GM12864 (cell line): ENCODE results near the gene ZNF792.
"Not testable (repeated sequence)": the region's sequence is repeated elsewhere in the genome, so short reads cannot be mapped to it uniquely, and the experiment has no call there.

ENCODE experiments used
- DNase-seq: peaks from one replicate; pipeline ENCODE4 v3.0.0-alpha.2; 2011; ENCODE audit warnings: low read depth
- H3K4me3 ChIP-seq: 2 replicates; pipeline ENCODE4 v1.5.1; 2011; ENCODE audit warnings: mild to moderate bottlenecking, low read depth, low read length, control low read depth
- TF ChIP-seq, protein P1 (sequence below): IDR thresholded peaks from 2 replicates; pipeline ENCODE4 v1.5.1; 2011; ENCODE audit warnings: low read depth, mild to moderate bottlenecking, moderate library complexity, low read length, control low read depth, inconsistent platforms; ENCODE audit errors: missing control alignments

Gene ZNF792

DNA sequence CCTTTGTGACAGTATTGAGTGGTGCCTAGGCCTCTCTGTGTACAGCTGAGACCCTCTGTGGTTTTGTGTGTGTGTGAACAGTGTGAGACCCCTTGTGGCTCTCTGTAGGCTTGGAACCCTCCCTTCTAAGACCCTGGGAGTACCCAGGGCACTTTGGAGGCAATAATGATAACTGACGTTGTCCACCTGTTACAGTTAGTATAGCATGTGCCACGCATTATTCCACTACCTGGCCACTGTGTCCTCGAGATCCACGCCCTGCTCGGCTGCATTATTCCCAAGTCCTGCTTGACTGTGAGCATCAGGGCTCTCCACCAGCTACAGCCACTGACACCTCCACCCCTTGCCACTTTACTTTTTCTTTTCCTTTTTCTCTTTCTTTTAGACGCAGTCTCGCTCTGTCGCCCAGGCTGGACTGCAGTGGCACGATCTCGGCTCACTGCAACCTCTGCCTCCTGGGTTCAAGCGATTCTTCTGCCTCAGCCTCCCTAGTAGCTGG, 38.1 kb upstream of the ZNF792 start:
- peak overlapping the region; percentile 66 for H3K4me3 ChIP-seq
- TF ChIP-seq, protein P1, sequence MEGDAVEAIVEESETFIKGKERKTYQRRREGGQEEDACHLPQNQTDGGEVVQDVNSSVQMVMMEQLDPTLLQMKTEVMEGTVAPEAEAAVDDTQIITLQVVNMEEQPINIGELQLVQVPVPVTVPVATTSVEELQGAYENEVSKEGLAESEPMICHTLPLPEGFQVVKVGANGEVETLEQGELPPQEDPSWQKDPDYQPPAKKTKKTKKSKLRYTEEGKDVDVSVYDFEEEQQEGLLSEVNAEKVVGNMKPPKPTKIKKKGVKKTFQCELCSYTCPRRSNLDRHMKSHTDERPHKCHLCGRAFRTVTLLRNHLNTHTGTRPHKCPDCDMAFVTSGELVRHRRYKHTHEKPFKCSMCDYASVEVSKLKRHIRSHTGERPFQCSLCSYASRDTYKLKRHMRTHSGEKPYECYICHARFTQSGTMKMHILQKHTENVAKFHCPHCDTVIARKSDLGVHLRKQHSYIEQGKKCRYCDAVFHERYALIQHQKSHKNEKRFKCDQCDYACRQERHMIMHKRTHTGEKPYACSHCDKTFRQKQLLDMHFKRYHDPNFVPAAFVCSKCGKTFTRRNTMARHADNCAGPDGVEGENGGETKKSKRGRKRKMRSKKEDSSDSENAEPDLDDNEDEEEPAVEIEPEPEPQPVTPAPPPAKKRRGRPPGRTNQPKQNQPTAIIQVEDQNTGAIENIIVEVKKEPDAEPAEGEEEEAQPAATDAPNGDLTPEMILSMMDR = no peak
- no peak for DNase-seq

DNA sequence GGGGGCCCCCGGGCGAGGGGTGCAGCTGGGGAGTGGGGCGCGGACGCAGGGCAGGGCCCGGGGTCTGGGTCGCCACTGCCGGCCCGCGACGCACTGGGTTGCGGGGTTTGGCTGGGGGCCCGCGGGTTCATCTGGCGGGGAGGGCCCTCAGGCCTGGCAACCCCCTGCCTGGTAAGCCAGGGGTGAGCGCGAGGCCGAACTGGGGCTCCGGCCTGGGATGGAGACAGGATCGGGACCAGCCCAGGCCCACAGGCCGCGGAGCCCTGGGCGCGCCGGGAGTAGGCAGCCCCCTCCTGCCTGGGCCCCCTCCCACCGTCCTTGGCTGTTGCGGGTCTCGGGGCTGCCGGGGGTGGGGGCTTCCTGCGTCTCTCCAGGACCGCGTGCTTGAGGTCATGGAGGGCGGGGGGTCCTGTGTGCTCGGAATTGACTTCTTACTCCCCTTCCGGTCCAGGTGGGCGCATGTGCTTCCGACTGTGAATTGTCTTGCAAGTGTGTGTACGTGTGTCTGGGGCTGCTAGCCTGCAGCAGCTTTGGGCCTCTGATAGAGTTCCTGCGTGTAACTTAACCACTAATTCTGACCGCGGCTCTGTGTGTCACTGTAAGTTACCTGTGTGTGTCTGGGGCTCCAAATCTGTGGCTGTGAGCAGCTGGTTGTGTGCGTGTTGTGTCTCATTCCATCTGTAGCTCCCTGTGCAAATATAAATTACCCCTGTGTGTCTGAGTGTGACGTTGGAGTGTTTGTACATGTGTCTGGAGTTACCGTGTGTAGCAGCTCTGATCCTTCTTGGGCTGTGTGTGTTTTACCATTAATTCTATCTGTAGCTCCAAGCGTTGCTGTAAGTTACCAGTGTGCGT, 36.8 kb upstream of the ZNF792 start:
- H3K4me3 ChIP-seq = peak overlapping the region; percentile 66
- TF ChIP-seq, protein P1 = no peak
- no peak for DNase-seq

GRCh38 chr19:35000338-35000646, 36.3 kb upstream of the ZNF792 start:
- H3K4me3 ChIP-seq = peak overlapping the region; percentile 66
- no peak for DNase-seq
- TF ChIP-seq, protein P1 = no peak

- DNase-seq = no peak
- peak within 1 kb of the TSS; percentile 66 for H3K4me3 ChIP-seq
- TF ChIP-seq, protein P1 = no peak
These were observed 35.7 kb upstream of the ZNF792 start, which contains the start of gene GRAMD1A for GRCh38 chr19:34999498-35000337. Gene GRAMD1A, plus strand, starts transcription at chr19:35000323. Its CDS starts 156 bp downstream, at chr19:35000479.

- TF ChIP-seq, protein P1 = no peak
- no peak for DNase-seq
- H3K4me3 ChIP-seq = peak overlapping the region; percentile 66
These were observed 34.9 kb upstream of the ZNF792 start for GRCh38 chr19:34998777-34999497.

GRCh38 chr19:34998224-34998623, 34.2 kb upstream of the ZNF792 start:
- not testable (repeated sequence) for H3K4me3 ChIP-seq, DNase-seq
